Ovary (tissue), 9 donors: ENCODE measurements around the gene GATD1. TPM values are rescaled to one million over a fixed set of nuclear protein-coding genes. Genes with fewer than 3 reads are reported as not detected.

ENCODE experiments used
- DNase-seq, 5 donors: peaks; one replicate each; pipeline ENCODE4 v3.0.0-alpha.2; 2019 to 2020
- H3K27ac ChIP-seq, 2 donors: fragments of 200-600 bp; one replicate each; pipeline versions ENCODE4 v1.5.1 to v1.8.0; 2019 to 2022
- H3K27me3 ChIP-seq: fragments of 200-600 bp; one replicate; pipeline ENCODE4 v1.8.0; 2022
- H3K36me3 ChIP-seq: fragments of 200-600 bp; sonication (generic); one replicate; pipeline ENCODE4 v1.5.1; 2019
- H3K4me1 ChIP-seq: one replicate; pipeline ENCODE4 v1.8.1; 2013; ENCODE audit warnings: mild to moderate bottlenecking, moderate library complexity; ENCODE audit not compliant: insufficient read depth
- H3K4me3 ChIP-seq: fragments of 200-600 bp; sonication (generic); one replicate; pipeline ENCODE4 v1.5.1; 2017
- H3K9me3 ChIP-seq, 2 donors: fragments of 200-600 bp in 1 of 2; sonication (generic) in 1 of 2; one replicate each; pipeline versions ENCODE4 v1.5.1 to v1.8.1; 2013 to 2019; ENCODE audit warnings: mild to moderate bottlenecking in 1 of 2, moderate library complexity in 1 of 2
- CTCF ChIP-seq, 3 donors: fragments of 450-650 bp in 2 of 3; fragments of 200-600 bp in 1 of 3; IDR thresholded peaks; one replicate each; pipeline versions ENCODE4 v1.5.1 to v1.8.0; 2016 to 2022; ENCODE audit warnings: antibody characterized with exemption in 3 of 3, mild to moderate bottlenecking in 1 of 3
- EP300 ChIP-seq: sonication (generic); formaldehyde crosslinking; IDR thresholded peaks from one replicate; pipeline ENCODE4 v1.6.1; 2017; ENCODE audit warnings: antibody characterized with exemption
- POLR2A ChIP-seq: fragments of 450-650 bp; IDR thresholded peaks from one replicate; pipeline ENCODE4 v1.6.1; 2017; ENCODE audit warnings: antibody characterized with exemption, mild to moderate bottlenecking, moderate library complexity
- WGBS, 3 donors: extraction: QIAGEN DNeasy Blood & Tissue Kit in 1 of 3; methylation state at CpG; one replicate each; pipeline versions ENCODE4 v1.1.5 to v1.1.7; 2013 to 2017; 5-methylcytosine and 5-hydroxymethylcytosine counted together
- intact Hi-C, 4 donors: fragments of 100-400 bp; cut with DNase I; formaldehyde crosslinking; loops; one replicate each; pipeline versions ENCODE4 v1.11.0 to v1.15.1; 2022 to 2023
- polyA plus RNA-seq, 2 donors: library from polyadenylated mRNA; stranded (reverse); fragments of 200-250 nt in 1 of 2; fragments of 350-450 nt in 1 of 2; fragmentation: Illumina TruSeq in 1 of 2; extraction: RNeasy Lipid Tissue Mini Kit (QIAGEN cat#74804) in 1 of 2; gene quantifications; one replicate each; pipeline ENCODE4 v1.2.3, GENCODE V29; 2013 to 2014
- total RNA-seq, 7 donors: library from RNA; depleted of rRNA in 2 of 7; stranded (reverse); fragments of >200 nt in 2 of 7; fragmentation: NEBNext Ultra II Directional in 3 of 7; extraction: Animal tissue kit (Norgen Biotek cat#: 25700) in 3 of 7; gene quantifications; one replicate each; pipeline versions ENCODE4 v1.1.0 to v1.2.4, GENCODE V29; 2016 to 2023
- donor health status: DM: no; HTN: no; CAD: no; lungs with moderate emphysema.
- donor health status: DM: no; HTN: no; CAD: no.
- donor health status: Bipolar disorder and iron deficiency.
- donor health status: DM: yes; HTN: yes; CAD: no.
- donor health status: DM: no; HTN: no; CAD: no.
- donor health status: DM: yes; HTN: yes; CAD: no.

The GATD1 gene
- total and polyA plus RNA-seq, 9 donors, result 9.4 to 79.8 (median 56.6) TPM

GRCh38 chr11:729492-730074, 47.7 kb downstream of the GATD1 start:
- 59 to 65% (median 62%) methylated on average over 17 of the region's 17 CpGs for WGBS, 3 donors
- no peaks in the 10 kb centered on the region for H3K27me3 ChIP-seq
- H3K9me3 ChIP-seq, result no peaks in the 10 kb centered on the region
- intact Hi-C loops, result loop anchor here in 3 of 4 donors (2.0 to 5.0 kb wide), 4 partner anchors 67 to 177 kb away; no protein-coding TSS in a partner anchor
- no peak for TF ChIP-seq EP300
- no peak for TF ChIP-seq CTCF (IDR thresholded peaks at IDR 0.05)
- no peak for TF ChIP-seq POLR2A
- no peak for DNase-seq
- no peaks in the 10 kb centered on the region for H3K36me3 ChIP-seq
- peaks cover 17% of the 10 kb centered on the region for H3K4me1 ChIP-seq
- no peak overlapping the region for H3K27ac ChIP-seq
- H3K4me3 ChIP-seq, result no peak overlapping the region

GRCh38 chr11:728901-729491, 48.3 kb downstream of the GATD1 start:
- no peaks in the 10 kb centered on the region for H3K27me3 ChIP-seq
- 62 to 76% (median 70%) methylated on average over 14 to 15 of the region's 15 CpGs for WGBS, 3 donors
- TF ChIP-seq EP300, result no peak
- no peak for TF ChIP-seq POLR2A
- no peak for TF ChIP-seq CTCF (IDR thresholded peaks at IDR 0.05)
- H3K36me3 ChIP-seq, result no peaks in the 10 kb centered on the region
- no peaks in the 10 kb centered on the region for H3K9me3 ChIP-seq
- peaks cover 17% of the 10 kb centered on the region for H3K4me1 ChIP-seq
- peak overlapping the region in 1 of 2 donors; percentile 39 for H3K27ac ChIP-seq
- H3K4me3 ChIP-seq, result no peak overlapping the region
- DNase-seq, result peak in 2 of 5 donors; percentile 27 to 41
- intact Hi-C loops, result loop anchor here in 3 of 4 donors (2.0 to 5.0 kb wide), 4 partner anchors 67 to 177 kb away; no protein-coding TSS in a partner anchor

GRCh38 chr11:727859-728748, 49.2 kb downstream of the GATD1 start:
- Histone ChIP-seq H3K36me3 (no peaks in the 10 kb centered on the region), H3K4me1 (peaks cover 17% of the 10 kb centered on the region), H3K27me3 (no peaks in the 10 kb centered on the region), H3K4me3 (no peak overlapping the region), H3K27ac (peak overlapping the region; percentile 39 to 57), H3K9me3 (no peaks in the 10 kb centered on the region)
- peak; percentile 88 to 92 (median 89) for DNase-seq
- WGBS, 3 donors, result 25 to 29% (median 26%) methylated on average over 23 to 31 of the region's 31 CpGs
- intact Hi-C loops, result loop anchor here in 3 of 4 donors (2.0 to 5.0 kb wide), 4 partner anchors 66 to 176 kb away; no protein-coding TSS in a partner anchor
- TF ChIP-seq POLR2A, result no peak
- TF ChIP-seq CTCF (IDR thresholded peaks at IDR 0.05), result peak; percentile 85 to 99 (median 99)
- no peak for TF ChIP-seq EP300

- Histone ChIP-seq H3K4me3 (no peak overlapping the region), H3K9me3 (no peaks in the 10 kb centered on the region), H3K27me3 (no peaks in the 10 kb centered on the region), H3K4me1 (peaks cover 17% of the 10 kb centered on the region), H3K27ac (peak overlapping the region; percentile 23 to 57), H3K36me3 (no peaks in the 10 kb centered on the region)
- intact Hi-C loops, result loop anchor here in 2 of 4 donors (5.0 kb wide), 2 partner anchors 65 to 175 kb away; no protein-coding TSS in a partner anchor
- TF ChIP-seq POLR2A, result no peak
- 77 to 88% (median 83%) methylated on average over 12 of the region's 12 CpGs for WGBS, 3 donors
- peak; percentile 23 to 51 (median 38) for DNase-seq
Observed at GRCh38 chr11:727281-727701, 50.0 kb downstream of the GATD1 start.
